HepG2 (cell line): Measurements from ENCODE around the gene MCC. TPM values are rescaled to one million over a fixed set of nuclear protein-coding genes. Genes with fewer than 3 reads are reported as not detected.

Source experiments
- ATAC-seq: fragments of 200-7000 bp; cut with Tn5 transposase; 3 replicates; pipeline ENCODE4 v1.9.1; 2020; ENCODE audit warnings: mild to moderate bottlenecking, moderate library complexity
- BruUV-seq: library from RNA; stranded (reverse); fragments of 400-500 nt; replicated peaks from 2 replicates; lab custom pipeline; 2021; lab: Mats Ljungman, UMichigan
- CTCF ChIA-PET: fragments of 300-600 bp; formaldehyde crosslinking; extraction: SDS; loops from one replicate; lab custom pipeline; 2021; ENCODE audit warnings: low total read pairs, inconsistent platforms, low intra/inter-chr PET ratio; lab: Yijun Ruan, JAX
- POLR2A ChIA-PET: fragments of 350-600 bp; sonication (Branson Sonifier 250); formaldehyde crosslinking; loops from one replicate; lab custom pipeline; 2020; ENCODE audit warnings: antibody characterized with exemption, inconsistent platforms; lab: Yijun Ruan, JAX
- DNase-seq: peaks from one replicate; pipeline ENCODE4 v3.0.0-alpha.2; 2015; ENCODE audit warnings: low spot score
- FAIRE-seq: peaks from 3 replicates; lab custom pipeline; 2011; peaks lifted over from hg19 to GRCh38; lab: Jason Lieb, UNC
- H2AFZ ChIP-seq: one replicate; pipeline ENCODE4 v1.6.1; 2011; ENCODE audit warnings: low read length, inconsistent platforms
- H3K27ac ChIP-seq: fragments of 300-600 bp; 3 replicates; pipeline ENCODE4 v1.8.0; 2011; ENCODE audit warnings: mixed run types, mild to moderate bottlenecking, mixed read lengths, low read length, inconsistent platforms; ENCODE audit not compliant: insufficient read depth; ENCODE audit errors: extremely low read length
- H3K27me3 ChIP-seq, 2 experiments: fragments of 200-600 bp in 1 of 2; 2 replicates in 1 of 2; 3 replicates in 1 of 2; pipeline versions ENCODE4 v1.6.0 to v1.8.0; 2011; ENCODE audit warnings: low read length in 2 of 2, mild to moderate bottlenecking in 2 of 2, moderate library complexity in 2 of 2, inconsistent platforms in 1 of 2; ENCODE audit not compliant: insufficient read depth in 2 of 2, control insufficient read depth in 1 of 2
- H3K36me3 ChIP-seq, 2 experiments: fragments of 200-600 bp in 1 of 2; replicated peaks in 1 of 2; 2 replicates in 1 of 2; 3 replicates in 1 of 2; pipeline versions ENCODE4 v1.5.1 to v1.8.0; 2011; ENCODE audit warnings: low read length in 2 of 2, inconsistent platforms in 1 of 2; ENCODE audit not compliant: insufficient read depth in 2 of 2, control insufficient read depth in 1 of 2
- H3K4me1 ChIP-seq: 2 replicates; pipeline ENCODE4 v1.5.1; 2012; ENCODE audit warnings: low read length, inconsistent platforms; ENCODE audit not compliant: insufficient read depth
- H3K4me2 ChIP-seq: 2 replicates; pipeline ENCODE4 v1.6.0; 2011; ENCODE audit warnings: low read depth, low read length, inconsistent platforms
- H3K4me3 ChIP-seq, 3 experiments: fragments of 200-600 bp in 1 of 3; sonication (generic), shearing (Covaris generic) in 1 of 3; replicated peaks in 1 of 3; 2 replicates each; pipeline ENCODE4 v1.5.1; 2011 to 2016; ENCODE audit warnings: low read length in 3 of 3, inconsistent platforms in 2 of 3, low read depth in 2 of 3, mild to moderate bottlenecking in 2 of 3, control low read depth in 1 of 3, mixed read lengths in 1 of 3; ENCODE audit not compliant: insufficient read depth in 1 of 3
- H3K79me2 ChIP-seq: one replicate; pipeline ENCODE4 v1.6.1; 2011; ENCODE audit warnings: low read length, inconsistent platforms; ENCODE audit not compliant: insufficient read depth
- H3K9ac ChIP-seq: 2 replicates; pipeline ENCODE4 v1.6.0; 2011; ENCODE audit warnings: mild to moderate bottlenecking, low read depth, low read length, inconsistent platforms; ENCODE audit not compliant: insufficient read depth
- H3K9me3 ChIP-seq: 2 replicates; pipeline ENCODE4 v1.5.1; 2012; ENCODE audit warnings: mild to moderate bottlenecking, low read length
- H4K20me1 ChIP-seq: 2 replicates; pipeline ENCODE4 v1.6.0; 2011; ENCODE audit warnings: inconsistent platforms, mild to moderate bottlenecking, low read length, moderate library complexity; ENCODE audit not compliant: insufficient read depth
- ATF7-NPFF ChIP-seq: sonication (generic); formaldehyde crosslinking; IDR thresholded peaks from 2 replicates; pipeline ENCODE4 v1.8.1; 2023; ENCODE audit warnings: mild to moderate bottlenecking, low read depth, missing genetic modification reagents, moderate library complexity
- BHLHE40 ChIP-seq: IDR thresholded peaks from 2 replicates; pipeline ENCODE4 v1.6.1; 2011; ENCODE audit warnings: low read length, improper control_type of control experiment
- IRF9 ChIP-seq: sonication (generic); formaldehyde crosslinking; IDR thresholded peaks from 2 replicates; pipeline ENCODE4 v1.8.0; 2022; ENCODE audit warnings: missing genetic modification reagents, mild to moderate bottlenecking, borderline replicate concordance
- RXRB ChIP-seq: IDR thresholded peaks from 2 replicates; pipeline ENCODE4 v1.6.1; 2016; ENCODE audit warnings: borderline replicate concordance, missing genetic modification reagents, missing compliant biosample characterization
- SMARCE1 ChIP-seq: fragments of 450-650 bp; IDR thresholded peaks from 2 replicates; pipeline ENCODE4 v1.6.1; 2017; ENCODE audit warnings: borderline replicate concordance
- THRA ChIP-seq: sonication (generic); formaldehyde crosslinking; IDR thresholded peaks from 2 replicates; pipeline ENCODE4 v1.4.0; 2020; ENCODE audit warnings: missing genetic modification reagents, borderline replicate concordance
- TP53 ChIP-seq: sonication (generic); formaldehyde crosslinking; conservative IDR thresholded peaks from 2 replicates; pipeline ENCODE4 v1.4.0; 2020; ENCODE audit warnings: missing genetic modification reagents
- ZNF282 ChIP-seq: fragments of 450-650 bp; IDR thresholded peaks from 2 replicates; pipeline ENCODE4 v1.6.1; 2018; ENCODE audit not compliant: partially characterized antibody
- ZNF383 ChIP-seq: sonication (generic); formaldehyde crosslinking; IDR thresholded peaks from 2 replicates; pipeline ENCODE4 v1.4.0; 2020; ENCODE audit warnings: missing genetic modification reagents, mild to moderate bottlenecking, borderline replicate concordance
- ZNF792 ChIP-seq: IDR thresholded peaks from 2 replicates; pipeline ENCODE4 v1.6.1; 2016
- ZSCAN25 ChIP-seq: sonication (generic); formaldehyde crosslinking; IDR thresholded peaks from 2 replicates; pipeline ENCODE4 v1.8.0; 2022; ENCODE audit warnings: mild to moderate bottlenecking, missing genetic modification reagents
- ZXDC ChIP-seq: sonication (generic); formaldehyde crosslinking; IDR thresholded peaks from 2 replicates; pipeline ENCODE4 v1.5.0; 2020; ENCODE audit warnings: mild to moderate bottlenecking, missing genetic modification reagents
- WGBS: methylation state at CpG from one replicate; pipeline ENCODE4 v1.1.6; 2017; ENCODE audit warnings: low lambda C conversion rate; 5-methylcytosine and 5-hydroxymethylcytosine counted together
- in situ Hi-C: cut with HindIII; loops from 2 replicates; pipeline ENCODE4 v1.10.0; 2017; ENCODE audit warnings: low pct_unique_long_range_greater_than_20kb; ENCODE audit not compliant: extremely low pct_ligation_motif_present
- intact Hi-C: fragments of 100-400 bp; cut with micrococcal nuclease; formaldehyde crosslinking; loops from one replicate; pipeline ENCODE4 v1.10.0; 2022; ENCODE audit not compliant: unreplicated experiment
- polyA plus RNA-seq, 8 experiments: library from polyadenylated mRNA; depleted of rRNA in 3 of 8; stranded (reverse) in 7 of 8; unstranded in 1 of 8; fragments of >200 nt; fragmentation: Illumina TruSeq in 4 of 8; extraction: Trizol in 4 of 8; gene quantifications; 2 replicates each; pipeline versions ENCODE4 v1.2.1 to v1.2.3, GENCODE V29; 2011 to 2016; ENCODE audit warnings: low read depth in 4 of 8, missing spikeins in 1 of 8, mixed read lengths in 1 of 8; ENCODE audit not compliant: insufficient read depth in 1 of 8
- total RNA-seq, 5 experiments: library from RNA; depleted of rRNA; stranded (reverse); fragments of >200 nt; fragmentation: Illumina TruSeq; extraction: Trizol; gene quantifications; 2 replicates each; pipeline ENCODE4 v1.2.3, GENCODE V29; 2016; ENCODE audit warnings: low read depth in 1 of 5
- TF ChIP-seq, protein P1 (sequence below): sonication (generic); formaldehyde crosslinking; IDR thresholded peaks from 2 replicates; pipeline ENCODE4 v1.5.1; 2020; ENCODE audit warnings: missing genetic modification reagents, mild to moderate bottlenecking, borderline replicate concordance

Gene MCC
- total and polyA plus RNA-seq, 2 of the 13 experiments (the other 11 are each of a cell fraction or from before 2014, with no cell fraction given) = 0.55 to 2.4 TPM

- no peak overlapping the region for H2AFZ ChIP-seq
- H3K36me3 ChIP-seq = no peaks in the 10 kb centered on the region
- CTCF ChIA-PET = no interaction called here
- in situ Hi-C loops (no loop called here), intact Hi-C loops (no loop called here)
- H3K27ac ChIP-seq = no peak overlapping the region
- no peaks in the 10 kb centered on the region for H3K27me3 ChIP-seq
- no peak for TF ChIP-seq BHLHE40
- TF ChIP-seq THRA (CRISPR knock-in tag) = no peak
- TF ChIP-seq ZNF282 = no peak
- TF ChIP-seq TP53 (CRISPR knock-in tag) = no peak
- BruUV-seq = no TSS peak
- H3K4me1 ChIP-seq = no peaks in the 10 kb centered on the region
- H3K79me2 ChIP-seq = no peaks in the 10 kb centered on the region
- POLR2A ChIA-PET = no interaction called here
- DNase-seq (no peak), FAIRE-seq (no peak), ATAC-seq (no peak)
- no peak overlapping the region for H3K4me3 ChIP-seq
- H3K4me2 ChIP-seq = no peak overlapping the region
- H4K20me1 ChIP-seq = no peaks in the 10 kb centered on the region
- WGBS = 88% methylated on average over 2 of the region's 2 CpGs
- H3K9ac ChIP-seq = no peak overlapping the region
- H3K9me3 ChIP-seq = no peaks in the 10 kb centered on the region
These were observed 335.9 kb downstream of the MCC start for GRCh38 chr5:113152380-113152740.

DNA sequence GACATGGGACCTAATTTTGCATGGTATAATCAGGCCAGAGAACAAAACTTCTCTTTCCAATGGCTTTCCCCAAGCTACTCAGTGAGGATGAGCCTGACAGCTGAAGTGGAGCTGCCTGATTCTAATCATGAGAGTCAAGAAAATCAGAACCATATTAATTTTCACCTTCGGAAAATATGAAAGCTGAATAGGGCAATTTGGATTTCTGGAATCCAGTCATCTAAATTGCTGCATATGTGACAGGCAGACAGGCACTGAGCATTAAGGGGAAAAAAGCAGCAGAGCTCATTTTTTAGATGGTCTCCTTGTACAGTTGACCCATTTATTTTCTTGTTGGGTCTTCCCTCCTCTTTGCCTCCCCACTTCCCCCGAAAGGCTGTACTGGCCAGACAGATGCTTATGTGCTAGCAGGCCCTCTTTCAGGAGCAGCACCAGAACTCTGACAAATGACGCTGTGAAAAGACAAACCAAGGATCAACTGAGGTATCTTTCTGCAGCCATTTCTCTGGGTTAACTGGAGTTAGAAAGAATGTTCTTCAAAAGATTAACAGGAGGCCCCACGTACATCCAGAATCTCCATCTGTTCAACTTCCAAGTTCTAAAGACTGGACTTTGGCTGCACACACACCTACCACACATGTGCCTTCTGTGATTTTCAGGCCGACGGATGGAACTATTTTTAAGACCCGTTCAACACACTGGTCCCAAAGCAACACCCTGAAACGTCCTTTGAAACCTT, 336.4 kb downstream of the MCC start:
- Histone ChIP-seq H3K9ac (no peak overlapping the region), H3K27ac (no peak overlapping the region), H3K4me1 (no peaks in the 10 kb centered on the region), H3K4me3 (no peak overlapping the region), H3K9me3 (no peaks in the 10 kb centered on the region), H3K27me3 (no peaks in the 10 kb centered on the region), H3K36me3 (no peaks in the 10 kb centered on the region), H3K79me2 (no peaks in the 10 kb centered on the region), H3K4me2 (no peak overlapping the region), H4K20me1 (no peaks in the 10 kb centered on the region), H2AFZ (no peak overlapping the region)
- CTCF ChIA-PET = no interaction called here
- DNase-seq (no peak), ATAC-seq (no peak), FAIRE-seq (no peak)
- 49% methylated on average over 8 of the region's 8 CpGs for WGBS
- no TSS peak for BruUV-seq
- in situ Hi-C loops = no loop called here
- POLR2A ChIA-PET = no interaction called here
- intact Hi-C loops = no loop called here
- TF ChIP-seq ZNF792 (CRISPR knock-in tag) (no peak), ZNF383 (no peak), ZXDC (CRISPR knock-in tag) (no peak), RXRB (CRISPR knock-in tag) (no peak), IRF9 (CRISPR knock-in tag) (no peak), ZSCAN25 (CRISPR knock-in tag) (no peak), SMARCE1 (no peak), ATF7-NPFF (no peak)
- TF ChIP-seq, protein P1, sequence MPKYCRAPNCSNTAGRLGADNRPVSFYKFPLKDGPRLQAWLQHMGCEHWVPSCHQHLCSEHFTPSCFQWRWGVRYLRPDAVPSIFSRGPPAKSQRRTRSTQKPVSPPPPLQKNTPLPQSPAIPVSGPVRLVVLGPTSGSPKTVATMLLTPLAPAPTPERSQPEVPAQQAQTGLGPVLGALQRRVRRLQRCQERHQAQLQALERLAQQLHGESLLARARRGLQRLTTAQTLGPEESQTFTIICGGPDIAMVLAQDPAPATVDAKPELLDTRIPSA (CRISPR knock-in tag) = no peak
